K562 (cell line): ENCODE results near the gene SIRPB1. TPM values are rescaled to one million over a fixed set of nuclear protein-coding genes. Genes with fewer than 3 reads are reported as not detected.

Source experiments
- ATAC-seq: fragments of 200-7000 bp; cut with Tn5 transposase; 3 replicates; pipeline ENCODE4 v1.9.1; 2020; ENCODE audit warnings: moderate library complexity
- BruUV-seq: library from RNA; stranded (reverse); fragments of 400-500 nt; replicated peaks from 2 replicates; lab custom pipeline; 2021; lab: Mats Ljungman, UMichigan
- CTCF ChIA-PET: fragments of 300-600 bp; formaldehyde crosslinking; extraction: SDS; loops from one replicate; lab custom pipeline; 2021; ENCODE audit warnings: low intra/inter-chr PET ratio; lab: Yijun Ruan, JAX
- POLR2A ChIA-PET: fragments of 300-600, 350-650 bp; sonication (Branson Sonifier 250); formaldehyde crosslinking; extraction: SDS; loops from one replicate; lab custom pipeline; 2021; ENCODE audit warnings: antibody characterized with exemption, inconsistent platforms; lab: Yijun Ruan, JAX
- DNase-seq, 4 experiments: peaks; one replicate each; pipeline versions ENCODE4 v3.0.0 to v3.0.0-alpha.2; 2011 to 2018; ENCODE audit warnings: low spot score in 3 of 4, mixed read lengths in 3 of 4; ENCODE audit errors: extremely low read depth in 1 of 4
- FAIRE-seq: peaks from 2 replicates; lab custom pipeline; 2011; peaks lifted over from hg19 to GRCh38; lab: Jason Lieb, UNC
- H2AFZ ChIP-seq: 2 replicates; pipeline ENCODE4 v1.6.0; 2011; ENCODE audit warnings: low read depth, low read length, control low read depth, inconsistent platforms
- H3K27ac ChIP-seq: fragments of 200-600 bp; 3 replicates; pipeline ENCODE4 v1.8.0; 2011; ENCODE audit warnings: low read depth, mild to moderate bottlenecking, control low read depth, inconsistent platforms, low read length, moderate library complexity, mixed read lengths; ENCODE audit errors: extremely low read depth
- H3K27me3 ChIP-seq, 2 experiments: fragments of 300-600 bp in 1 of 2; 2 replicates in 1 of 2; 3 replicates in 1 of 2; pipeline versions ENCODE4 v1.6.0 to v1.8.0; 2011; ENCODE audit warnings: inconsistent platforms in 2 of 2, low read length in 2 of 2, mild to moderate bottlenecking in 1 of 2, mixed read lengths in 1 of 2, moderate library complexity in 1 of 2; ENCODE audit not compliant: control insufficient read depth in 2 of 2, insufficient read depth in 2 of 2
- H3K36me3 ChIP-seq: fragments of 300-600 bp; 3 replicates; pipeline ENCODE4 v1.8.0; 2011; ENCODE audit warnings: mild to moderate bottlenecking, low read length, inconsistent platforms; ENCODE audit not compliant: control insufficient read depth, insufficient read depth
- H3K4me1 ChIP-seq, 2 experiments: fragments of 200-600 bp in 1 of 2; replicated peaks in 1 of 2; 2 replicates in 1 of 2; 3 replicates in 1 of 2; pipeline versions ENCODE4 v1.5.1 to v1.8.0; 2011; ENCODE audit warnings: inconsistent platforms in 2 of 2, low read length in 2 of 2, mild to moderate bottlenecking in 1 of 2, mixed read lengths in 1 of 2, moderate library complexity in 1 of 2; ENCODE audit not compliant: control insufficient read depth in 2 of 2, insufficient read depth in 2 of 2
- H3K4me2 ChIP-seq: 2 replicates; pipeline ENCODE4 v1.6.1; 2011; ENCODE audit warnings: low read length, control low read depth, inconsistent platforms, mixed read lengths; ENCODE audit not compliant: insufficient read depth
- H3K4me3 ChIP-seq: fragments of 200-600 bp; sonication (generic), shearing (Covaris generic); 2 replicates; pipeline ENCODE4 v1.5.1; 2016; ENCODE audit warnings: control low read depth, inconsistent platforms
- H3K79me2 ChIP-seq: fragments of 200-600 bp; 3 replicates; pipeline ENCODE4 v1.8.0; 2011; ENCODE audit warnings: low read length, inconsistent platforms; ENCODE audit not compliant: control insufficient read depth, insufficient read depth
- H3K9ac ChIP-seq, 2 experiments: 2 replicates each; pipeline versions ENCODE4 v1.6.0 to v1.6.1; 2011; ENCODE audit warnings: low read depth in 2 of 2, low read length in 2 of 2, control low read depth in 1 of 2, inconsistent platforms in 1 of 2, mild to moderate bottlenecking in 1 of 2, mixed read lengths in 1 of 2; ENCODE audit not compliant: insufficient read depth in 1 of 2
- H3K9me1 ChIP-seq: one replicate; pipeline ENCODE4 v1.6.0; 2011; ENCODE audit warnings: inconsistent platforms, mild to moderate bottlenecking, low read length, moderate library complexity; ENCODE audit not compliant: control insufficient read depth, insufficient read depth
- H3K9me3 ChIP-seq: replicated peaks from 2 replicates; pipeline ENCODE4 v1.5.1; 2011; ENCODE audit warnings: low read depth, low read length, inconsistent platforms; ENCODE audit not compliant: control insufficient read depth, insufficient read depth
- H4K20me1 ChIP-seq: replicated peaks from 2 replicates; pipeline ENCODE4 v1.6.1; 2011; ENCODE audit warnings: low read length, inconsistent platforms, mixed read lengths; ENCODE audit not compliant: control insufficient read depth, insufficient read depth
- BCLAF1 ChIP-seq, 2 experiments: fragments of 450-650 bp in 1 of 2; IDR thresholded peaks; 2 replicates each; pipeline ENCODE4 v1.6.1; 2011 to 2017; ENCODE audit warnings: low read depth in 2 of 2, antibody characterized with exemption in 1 of 2, borderline replicate concordance in 1 of 2, low read length in 1 of 2, mild to moderate bottlenecking in 1 of 2, mixed read lengths in 1 of 2; ENCODE audit not compliant: control insufficient read depth in 1 of 2
- CBFA2T2 ChIP-seq: fragments of 450-650 bp; conservative IDR thresholded peaks from 2 replicates; pipeline ENCODE4 v1.6.1; 2017; ENCODE audit warnings: mild to moderate bottlenecking
- FIP1L1 ChIP-seq: fragments of 200-400 bp; formaldehyde crosslinking; IDR thresholded peaks from 2 replicates; pipeline ENCODE4 v1.6.1; 2018; ENCODE audit warnings: mild to moderate bottlenecking, low read depth, low read length; ENCODE audit not compliant: poor library complexity, severe bottlenecking
- FOXA3 ChIP-seq, 2 experiments: fragments of 450-650 bp in 1 of 2; sonication (generic) in 1 of 2; formaldehyde crosslinking; IDR thresholded peaks in 1 of 2; conservative IDR thresholded peaks in 1 of 2; 2 replicates each; pipeline versions ENCODE4 v1.4.0 to v1.8.0; 2020 to 2022; ENCODE audit warnings: mild to moderate bottlenecking in 2 of 2, missing genetic modification reagents in 1 of 2
- LCOR ChIP-seq: sonication (generic); formaldehyde crosslinking; IDR thresholded peaks from 2 replicates; pipeline ENCODE4 v1.8.0; 2022; ENCODE audit warnings: mild to moderate bottlenecking, missing genetic modification reagents
- NEUROD1 ChIP-seq: fragments of 150-350 bp; IDR thresholded peaks from 2 replicates; pipeline ENCODE4 v1.6.1; 2014; ENCODE audit warnings: borderline replicate concordance, low read length, low read depth; ENCODE audit not compliant: partially characterized antibody
- PRPF4 ChIP-seq: fragments of 200-400 bp; formaldehyde crosslinking; IDR thresholded peaks from one replicate; pipeline ENCODE4 v1.6.1; 2017; ENCODE audit warnings: low read length, low read depth, mild to moderate bottlenecking; ENCODE audit not compliant: insufficient read depth, poor library complexity, severe bottlenecking
- SNAPC5 ChIP-seq: fragments of 250-450 bp; sonication (Bioruptor Pico); IDR thresholded peaks from 2 replicates; pipeline ENCODE4 v1.8.0; 2021; ENCODE audit warnings: moderate library complexity, mild to moderate bottlenecking, inconsistent platforms
- ZNF398 ChIP-seq: fragments of 250-450 bp; sonication (Bioruptor Pico); IDR thresholded peaks from 2 replicates; pipeline ENCODE4 v1.8.0; 2021; ENCODE audit warnings: moderate library complexity, mild to moderate bottlenecking, inconsistent platforms
- ZNF41 ChIP-seq: fragments of 250-450 bp; sonication (Bioruptor Pico); conservative IDR thresholded peaks from 2 replicates; pipeline ENCODE4 v1.4.0; 2020; ENCODE audit warnings: mild to moderate bottlenecking
- in situ Hi-C: fragments of 300-500 bp; cut with MboI; formaldehyde crosslinking; loops from 4 replicates; pipeline ENCODE4 v1.15.0; 2018; ENCODE audit warnings: inconsistent platforms, mixed read lengths
- intact Hi-C: fragments of 100-400 bp; cut with micrococcal nuclease; formaldehyde crosslinking; loops from 2 replicates; pipeline ENCODE4 v1.14.2; 2022
- polyA plus RNA-seq, 8 experiments: library from polyadenylated mRNA; depleted of rRNA in 4 of 8; stranded (reverse) in 5 of 8; unstranded in 3 of 8; fragments of >200 nt; fragmentation: Nextera tagmentation in 2 of 8; fragmentation: Illumina TruSeq in 1 of 8; extraction: Ambion mirVana in 2 of 8; extraction: Trizol in 1 of 8; gene quantifications; 2 replicates each; pipeline versions ENCODE4 v1.2.1 to v1.2.3, GENCODE V29; 2011 to 2014; ENCODE audit warnings: inconsistent platforms in 1 of 8, missing spikeins in 1 of 8
- total RNA-seq, 7 experiments: library from RNA; depleted of rRNA in 6 of 7; stranded (reverse); fragments of >200 nt in 6 of 7; fragmentation: Illumina TruSeq in 2 of 7; extraction: Trizol in 2 of 7; gene quantifications; 2 replicates each; pipeline versions ENCODE4 v1.2.1 to v1.2.3, GENCODE V29; 2011 to 2021; ENCODE audit warnings: low replicate concordance in 1 of 7

The SIRPB1 gene
- total and polyA plus RNA-seq, 9 of the 15 experiments (the other 6 are each of a cell fraction or from before 2014, with no cell fraction given): not detected

GRCh38 chr20:1618954-1619540 lies 762 bp downstream of the SIRPB1 start:
- no peaks in the 10 kb centered on the region for H3K4me1 ChIP-seq
- ChIA-PET CTCF (no interaction called here), POLR2A (interaction anchor here (0.6 kb wide), 1 partner anchor 30 kb away, joined by 3 read pairs; no protein-coding TSS in a partner anchor)
- no peaks in the 10 kb centered on the region for H4K20me1 ChIP-seq
- in situ Hi-C loops: loop anchor here (5.0 kb wide), 1 partner anchor 57 kb away; no protein-coding TSS in a partner anchor
- no TSS peak for BruUV-seq
- no peak overlapping the region for H3K4me3 ChIP-seq
- intact Hi-C loops: no loop called here
- no peak overlapping the region for H2AFZ ChIP-seq
- H3K27ac ChIP-seq: no peak overlapping the region
- no peak overlapping the region for H3K9ac ChIP-seq
- FAIRE-seq: no peak
- peaks cover 0 to 4% of the 10 kb centered on the region in 2 experiments; a peak in 1 of 5 replicates for H3K27me3 ChIP-seq
- H3K36me3 ChIP-seq: no peaks in the 10 kb centered on the region
- H3K4me2 ChIP-seq: no peak overlapping the region
- no peaks in the 10 kb centered on the region for H3K79me2 ChIP-seq
- peak in 2 of 4 experiments; percentile 0 for DNase-seq
- H3K9me1 ChIP-seq: no peaks in the 10 kb centered on the region
- no peaks in the 10 kb centered on the region for H3K9me3 ChIP-seq
- no peak for ATAC-seq
- no peak for TF ChIP-seq BCLAF1 (IDR thresholded peaks at IDR 0.05; ENCODE audit: borderline replicate concordance in 1 of 2, control insufficient read depth in 1 of 2, low read depth in 2 of 2, low read length in 1 of 2)
- TF ChIP-seq SNAPC5 (CRISPR knock-in tag): no peak
- TF ChIP-seq FOXA3 (CRISPR knock-in tag; conservative IDR thresholded peaks at IDR 0.05 in 1 of 2, IDR thresholded peaks at IDR 0.05 in 1 of 2): no peak
- TF ChIP-seq LCOR: no peak
- no peak for TF ChIP-seq FIP1L1
- TF ChIP-seq ZNF398 (CRISPR knock-in tag): no peak
- no peak for TF ChIP-seq PRPF4
- no peak for TF ChIP-seq ZNF41
- no peak for TF ChIP-seq CBFA2T2
- TF ChIP-seq NEUROD1: no peak
